NCI-H82 (cell line): ENCODE results near the gene TMBIM1.
"Not testable (repeated sequence)": the region's sequence is repeated elsewhere in the genome, so short reads cannot be mapped to it uniquely, and the experiment has no call there.

Experiments used
- DNase-seq: peaks from one replicate; lab custom pipeline; 2025; lab: John Stamatoyannopoulos, UW

TMBIM1 gene

GRCh38 chr2:218318241-218318640, 25.9 kb upstream of the TMBIM1 start:
- no peak for DNase-seq

GRCh38 chr2:218317835-218318234, 25.5 kb upstream of the TMBIM1 start:
- no peak for DNase-seq

DNA sequence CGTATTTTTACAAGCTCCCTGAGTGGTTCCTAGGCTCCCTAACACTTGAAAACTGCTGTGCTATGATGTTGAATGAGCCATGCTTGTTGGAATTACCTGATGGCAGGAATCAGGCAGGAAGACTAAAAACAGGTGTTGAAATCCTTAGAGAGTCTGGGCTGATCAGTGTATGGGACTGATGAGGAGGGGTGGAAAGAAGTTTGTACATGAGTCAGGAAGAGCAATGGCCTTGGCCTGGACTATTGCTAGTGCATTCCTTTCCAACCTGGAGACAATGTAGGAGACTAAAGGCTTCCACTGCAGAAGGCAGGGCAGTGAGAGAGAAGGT, 25.0 kb upstream of the TMBIM1 start:
- no peak for DNase-seq

DNA sequence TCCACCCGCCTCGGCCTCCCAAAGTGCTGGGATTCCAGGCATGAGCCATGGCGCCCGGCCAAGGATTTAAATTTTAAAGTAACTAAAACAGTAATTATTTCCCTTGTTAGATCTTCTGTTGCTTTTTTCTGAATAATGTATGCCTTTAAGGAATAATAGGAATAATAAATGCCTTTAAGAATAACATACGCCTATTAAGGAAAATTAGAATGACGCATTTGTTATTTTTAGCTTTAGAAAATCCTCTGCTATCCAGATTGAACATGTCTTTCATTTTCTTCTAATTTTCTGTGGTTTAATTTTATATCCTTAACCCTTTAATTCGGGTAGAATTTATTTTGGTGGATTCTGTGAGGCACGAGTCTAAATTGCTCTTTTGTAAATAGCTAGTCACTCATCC, 23.1 kb upstream of the TMBIM1 start:
- DNase-seq: no peak

GRCh38 chr2:218314764-218315163, 22.5 kb upstream of the TMBIM1 start:
- not testable (repeated sequence) for DNase-seq

DNA sequence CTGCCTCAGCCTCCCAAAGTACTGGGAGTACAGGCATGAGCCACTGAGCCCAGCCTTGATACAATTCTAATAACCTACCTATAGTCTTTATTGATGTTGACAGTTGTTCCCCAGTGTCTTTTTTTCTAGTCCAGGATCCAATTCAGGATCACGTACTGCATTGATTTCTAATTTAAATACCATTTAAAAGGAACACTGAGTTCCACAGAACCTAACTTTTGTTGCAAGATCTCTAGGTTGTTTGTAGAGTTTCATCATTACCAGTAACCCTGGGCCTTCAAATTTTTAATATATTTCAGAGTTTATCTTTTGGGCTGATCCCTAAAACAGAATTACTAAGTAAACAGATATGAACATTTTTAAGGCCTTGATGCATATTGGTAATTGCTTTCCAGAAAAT, 21.1 kb upstream of the TMBIM1 start:
- no peak for DNase-seq

- no peak for DNase-seq
These were observed 20.0 kb upstream of the TMBIM1 start for GRCh38 chr2:218312267-218312756.

GRCh38 chr2:218311541-218312266, 19.4 kb upstream of the TMBIM1 start:
- DNase-seq: not testable (repeated sequence)

- no peak for DNase-seq
These were observed 18.7 kb upstream of the TMBIM1 start for GRCh38 chr2:218310853-218311540.

DNA sequence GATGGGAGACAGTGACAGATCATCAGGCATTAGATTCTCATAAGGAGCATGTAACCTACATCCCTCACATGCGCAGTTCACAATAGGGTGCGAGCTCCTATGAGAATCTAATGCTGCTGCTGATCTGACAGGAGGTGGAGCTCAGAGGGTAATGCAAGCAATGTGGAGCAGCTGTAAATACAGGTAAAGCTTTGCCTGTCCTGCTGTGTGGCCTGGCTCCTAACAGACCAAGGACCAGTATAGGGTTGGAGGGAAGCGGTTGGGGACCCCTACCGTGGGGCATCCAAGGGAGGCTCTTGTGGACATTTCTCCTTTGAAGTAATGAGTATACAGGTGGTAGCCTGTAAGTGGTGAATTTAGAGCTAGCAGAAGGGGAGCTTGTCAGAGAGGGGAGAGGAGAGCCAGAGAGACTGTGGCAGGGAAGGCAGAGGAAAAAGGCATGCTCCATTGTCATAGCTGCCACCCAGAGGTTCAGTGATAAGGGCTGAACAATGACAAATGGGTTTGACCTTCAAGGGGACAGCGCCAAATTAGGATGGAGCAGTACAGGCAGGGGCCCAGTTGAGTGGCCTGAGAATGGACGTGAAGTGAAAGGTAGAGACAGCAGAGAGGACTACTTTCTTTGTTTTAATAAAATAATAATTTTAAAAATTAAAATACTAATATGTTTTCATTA, 15.2 kb upstream of the TMBIM1 start:
- no peak for DNase-seq

DNA sequence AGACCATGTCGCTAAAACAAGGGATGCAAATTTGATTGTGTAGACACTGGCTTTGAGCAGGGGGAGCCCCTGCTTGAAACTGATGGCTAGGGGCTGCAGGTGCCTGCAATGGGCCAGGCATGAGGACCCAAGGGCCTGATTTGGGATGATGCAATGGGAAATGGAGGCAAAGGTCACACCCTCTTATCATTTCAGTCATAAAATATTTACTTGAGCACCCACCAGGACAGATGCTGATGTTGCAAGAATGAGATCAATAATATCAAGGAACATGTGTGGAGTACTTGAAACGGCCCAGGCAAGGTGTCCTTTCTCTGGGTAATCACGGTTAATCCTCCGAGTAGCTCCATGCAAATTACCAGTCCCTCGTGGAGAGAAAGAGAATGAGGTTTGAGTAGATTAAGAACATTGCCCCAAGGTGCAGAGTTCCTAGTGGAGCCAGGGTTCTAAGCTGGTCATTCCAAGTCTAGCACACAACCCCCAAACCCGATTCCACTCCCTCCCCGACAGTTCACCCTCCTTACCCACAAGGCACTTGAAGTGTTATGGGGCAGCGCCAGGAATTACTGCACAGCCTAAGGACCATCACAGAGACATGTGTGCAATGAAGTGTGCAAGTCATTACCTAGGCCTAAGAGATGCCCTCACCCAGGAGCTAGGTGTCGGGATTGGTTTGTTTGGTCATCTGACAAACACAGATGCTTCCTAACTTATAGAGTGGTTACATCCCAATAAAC, 14.0 kb upstream of the TMBIM1 start:
- DNase-seq: no peak

DNA sequence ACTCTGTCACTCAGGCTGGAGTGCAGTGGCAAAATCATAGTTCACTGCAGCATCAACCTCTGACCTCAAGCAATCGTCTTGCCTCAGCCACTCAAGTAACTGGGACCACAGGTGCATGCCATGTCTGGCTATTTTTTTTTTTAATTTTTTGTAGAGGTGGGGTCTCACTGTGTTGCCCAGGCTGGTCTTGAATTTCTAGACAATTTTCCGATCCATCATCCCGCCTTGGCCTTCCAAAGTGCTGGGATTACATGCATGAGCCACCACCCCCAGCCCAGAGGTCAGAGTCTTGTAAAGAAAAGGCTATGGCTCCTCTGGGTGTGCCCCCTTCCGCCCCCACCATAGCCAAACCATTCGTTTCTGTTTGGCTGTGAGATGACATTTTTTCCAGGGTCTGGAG, 13.1 kb upstream of the TMBIM1 start:
- DNase-seq: no peak

- peak; percentile 93 for DNase-seq
These were observed 9.0 kb upstream of the TMBIM1 start for GRCh38 chr2:218301176-218301819.

DNA sequence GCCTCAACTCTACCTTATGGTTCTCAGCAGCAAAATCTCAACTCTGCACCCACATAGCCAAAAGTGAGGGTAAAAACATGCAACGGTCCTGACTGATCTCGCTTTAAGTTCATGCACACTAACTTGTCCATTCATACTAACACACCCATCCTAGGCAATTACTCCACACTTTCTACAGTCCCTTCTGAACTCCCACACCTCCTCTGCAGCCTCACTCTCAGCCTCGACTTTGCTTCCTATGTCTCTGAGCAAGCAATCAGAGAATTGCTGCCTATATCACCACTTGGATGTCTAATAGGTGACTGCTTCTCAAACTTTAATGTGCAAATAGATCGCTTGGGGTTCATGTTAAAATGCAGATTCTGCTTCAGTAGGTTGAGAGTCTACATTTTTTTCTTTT, 7.8 kb upstream of the TMBIM1 start:
- DNase-seq: no peak

- DNase-seq: no peak
These were observed 6.1 kb upstream of the TMBIM1 start for GRCh38 chr2:218298314-218298875.

GRCh38 chr2:218296847-218297246, 4.5 kb upstream of the TMBIM1 start:
- DNase-seq: no peak

DNA sequence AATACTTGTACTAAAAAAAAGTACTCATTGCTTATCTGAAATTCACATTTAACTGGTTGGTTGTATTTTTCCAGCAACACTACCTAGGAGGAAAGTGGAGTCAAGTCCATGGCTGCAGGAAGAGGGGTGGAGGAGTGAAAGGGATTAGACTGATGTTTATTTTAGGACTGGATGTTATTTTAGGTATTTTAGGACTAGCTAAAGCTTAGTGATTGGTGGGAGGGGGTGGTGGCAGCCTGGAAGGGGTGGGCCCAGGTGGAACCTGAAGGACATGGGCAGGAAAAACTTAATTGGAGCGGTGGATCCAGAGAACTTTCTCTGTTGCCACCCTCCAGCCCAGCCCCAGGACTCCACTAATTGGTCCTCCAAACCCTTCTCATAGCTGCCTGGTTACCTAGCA, 3.9 kb upstream of the TMBIM1 start:
- DNase-seq: no peak

DNA sequence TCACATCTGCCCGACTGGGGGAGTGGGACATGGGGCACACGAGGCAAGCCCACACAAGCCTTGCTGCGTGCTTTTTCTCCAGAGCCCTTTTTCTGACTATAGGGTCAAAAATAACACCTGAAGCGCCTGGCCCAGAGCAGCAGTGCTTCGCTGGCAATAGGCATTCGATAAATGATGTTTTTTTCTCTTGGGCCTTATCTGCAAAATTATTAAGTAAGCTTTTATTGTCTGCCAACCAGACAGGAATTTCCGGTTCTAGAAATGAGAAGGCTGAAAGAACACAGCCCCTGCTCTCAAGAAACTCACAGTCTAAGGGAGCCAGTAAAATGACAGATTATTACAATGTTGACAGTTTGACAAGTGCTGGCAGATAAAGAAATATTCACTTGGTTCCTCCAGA, 2.7 kb upstream of the TMBIM1 start:
- DNase-seq: no peak

DNA sequence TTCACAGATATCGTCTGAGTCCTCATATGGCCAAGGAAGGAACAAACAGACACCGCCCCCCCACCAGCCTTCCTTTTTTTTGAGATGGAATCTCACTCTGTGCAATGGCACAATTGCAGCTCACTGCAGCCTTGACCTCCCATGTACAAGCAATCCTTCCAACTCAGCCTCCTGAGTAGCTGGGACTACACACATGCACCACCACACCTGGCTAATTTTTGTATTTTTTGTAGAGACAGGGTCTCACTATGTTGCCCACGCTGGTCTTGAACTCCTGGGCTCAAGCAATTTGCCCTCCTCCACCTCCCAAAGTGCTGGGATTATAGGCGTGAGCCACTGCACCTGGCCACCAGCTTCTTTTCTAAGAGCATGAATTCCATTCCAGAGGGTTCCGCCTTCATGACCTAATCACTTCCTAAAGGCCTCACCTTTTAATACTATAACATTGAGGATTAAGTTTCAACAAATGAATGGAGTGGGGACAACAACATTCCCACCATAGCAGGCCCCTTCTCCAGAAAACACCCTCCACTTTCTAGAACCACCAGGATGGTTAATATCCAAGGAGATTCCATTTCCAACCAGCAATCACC, 2.2 kb upstream of the TMBIM1 start:
- DNase-seq: peak; percentile 20

GRCh38 chr2:218293715-218294429, 1.6 kb upstream of the TMBIM1 start:
- DNase-seq: no peak
